Pons (tissue), 1 donor: ENCODE results near the gene CD70.
"Not testable (repeated sequence)": the region's sequence is repeated elsewhere in the genome, so short reads cannot be mapped to it uniquely, and the experiment has no call there.

Experiments used
- DNase-seq: peaks from one replicate; pipeline ENCODE4 v3.0.0-alpha.2; 2016; ENCODE audit warnings: low spot score

Gene CD70

DNA sequence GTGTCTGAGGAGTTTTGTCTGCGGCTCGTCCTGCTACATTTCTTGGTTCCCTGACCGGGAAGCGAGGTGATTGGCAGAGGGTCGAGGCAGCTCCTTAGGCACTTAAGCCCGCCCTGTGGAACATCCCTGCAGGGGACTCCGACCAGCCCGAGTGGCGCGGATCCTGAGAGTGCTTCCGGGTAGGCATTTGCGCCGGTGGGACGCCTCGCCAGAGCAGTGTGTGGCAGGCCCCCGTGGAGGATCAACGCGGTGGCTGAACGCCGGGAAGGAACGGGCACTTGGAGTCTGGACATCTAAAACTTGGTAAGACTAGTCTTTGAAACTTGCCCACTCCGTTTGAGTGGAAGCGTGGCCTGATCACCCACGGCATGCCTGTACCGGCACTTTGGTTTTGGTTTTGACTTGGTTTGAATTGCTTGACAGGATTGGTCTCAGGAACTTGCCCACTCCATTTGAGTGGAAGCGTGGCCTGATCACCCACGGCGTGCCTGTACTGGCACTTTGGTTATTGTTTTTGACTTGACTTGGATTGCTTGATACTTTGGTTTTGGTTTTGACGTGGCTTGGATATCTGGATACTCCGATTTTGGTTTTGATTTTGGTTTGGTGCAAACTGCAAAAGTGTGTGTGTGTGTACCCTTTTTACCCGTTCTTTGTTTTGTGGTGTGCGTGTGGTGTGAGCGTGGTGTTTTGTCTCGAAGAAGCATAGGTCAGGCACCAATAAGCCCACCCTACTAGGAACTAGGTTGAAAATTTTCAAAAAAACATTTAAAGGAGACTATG is 6.7 kb upstream of the CD70 start:
- DNase-seq: not testable (repeated sequence)

GRCh38 chr19:6596621-6597020 is 5.7 kb upstream of the CD70 start:
- DNase-seq: no peak

GRCh38 chr19:6593651-6594416 is 2.9 kb upstream of the CD70 start:
- DNase-seq: no peak

DNA sequence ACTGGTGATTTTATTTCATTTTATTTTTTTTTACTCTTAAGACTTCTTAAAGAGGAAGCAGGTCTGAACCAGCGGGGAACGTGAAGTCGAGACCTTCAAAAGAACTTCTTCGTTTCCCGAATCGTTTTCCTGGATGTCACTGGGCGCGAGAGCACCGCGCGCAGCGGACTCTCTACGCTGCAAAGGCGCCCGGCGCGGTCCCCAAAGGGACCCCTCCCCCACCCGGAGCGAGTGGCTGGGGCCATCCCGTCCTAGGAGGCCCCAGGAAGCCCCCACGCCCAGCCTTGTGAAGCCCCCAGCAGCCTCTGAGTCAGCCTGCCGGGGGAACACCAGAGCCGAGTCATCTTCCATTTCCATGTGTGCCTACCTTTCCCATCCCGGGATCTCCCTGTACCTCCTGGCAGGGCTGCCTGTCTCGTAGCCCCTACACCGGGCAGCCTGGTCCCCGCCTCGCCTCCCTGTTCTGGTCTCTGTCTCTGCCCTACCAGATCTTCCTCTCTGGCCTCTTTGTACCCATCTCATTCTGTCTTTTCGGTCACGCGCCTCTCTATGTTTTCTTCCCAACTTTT is 608 bp downstream of the CD70 start:
- no peak for DNase-seq

GRCh38 chr19:6589711-6590257 is 1.2 kb downstream of the CD70 start:
- no peak for DNase-seq

- no peak for DNase-seq
Observed at GRCh38 chr19:6588508-6589345, 2.2 kb downstream of the CD70 start.

DNA sequence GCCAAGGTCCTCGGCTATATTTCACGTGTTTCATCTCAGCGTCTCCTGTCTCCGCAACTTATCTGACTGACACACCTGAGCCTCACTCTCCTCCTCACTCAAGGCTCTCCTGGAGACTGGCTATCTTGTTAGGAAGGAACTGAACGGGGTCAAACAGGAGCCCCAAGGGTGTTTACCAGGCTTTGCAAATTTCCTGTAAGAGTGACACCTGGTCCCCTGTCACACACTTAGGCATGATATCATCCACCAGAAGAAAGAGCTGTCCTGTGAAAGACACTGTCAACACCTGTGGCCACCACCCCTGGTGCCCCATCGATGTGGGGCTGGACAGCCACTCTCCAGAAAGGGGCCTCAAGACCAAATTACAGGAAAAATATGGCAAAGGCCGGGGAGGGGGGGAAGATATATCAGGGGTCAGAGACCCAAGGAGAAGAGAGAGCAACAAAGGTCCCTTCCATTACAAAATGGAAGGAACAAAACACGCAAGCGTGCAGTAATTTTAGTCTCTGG is 2.9 kb downstream of the CD70 start:
- DNase-seq: no peak

- DNase-seq: no peak
Observed at GRCh38 chr19:6587093-6587820, 3.7 kb downstream of the CD70 start.

GRCh38 chr19:6586726-6587092 is 4.2 kb downstream of the CD70 start:
- no peak for DNase-seq

DNA sequence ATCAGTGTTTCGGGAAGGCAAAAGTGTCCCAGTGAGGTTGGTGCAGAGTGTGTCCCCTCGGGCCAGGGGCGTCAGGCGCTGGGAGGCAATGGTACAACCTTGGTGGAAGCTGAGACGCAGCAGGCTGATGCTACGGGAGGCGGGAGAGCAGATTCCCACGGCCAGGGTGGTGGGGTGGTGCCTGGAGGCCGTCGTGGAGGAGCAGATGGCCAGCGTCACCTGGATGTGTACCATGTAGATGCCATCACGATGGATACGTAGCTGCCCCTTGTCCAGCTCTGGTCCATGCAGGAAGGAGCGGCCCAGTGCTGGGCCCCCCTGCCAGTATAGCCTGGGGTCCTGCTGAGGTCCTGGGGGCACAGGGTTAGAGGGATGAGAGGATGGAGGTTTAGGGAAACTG is 4.9 kb downstream of the CD70 start:
- DNase-seq: no peak

DNA sequence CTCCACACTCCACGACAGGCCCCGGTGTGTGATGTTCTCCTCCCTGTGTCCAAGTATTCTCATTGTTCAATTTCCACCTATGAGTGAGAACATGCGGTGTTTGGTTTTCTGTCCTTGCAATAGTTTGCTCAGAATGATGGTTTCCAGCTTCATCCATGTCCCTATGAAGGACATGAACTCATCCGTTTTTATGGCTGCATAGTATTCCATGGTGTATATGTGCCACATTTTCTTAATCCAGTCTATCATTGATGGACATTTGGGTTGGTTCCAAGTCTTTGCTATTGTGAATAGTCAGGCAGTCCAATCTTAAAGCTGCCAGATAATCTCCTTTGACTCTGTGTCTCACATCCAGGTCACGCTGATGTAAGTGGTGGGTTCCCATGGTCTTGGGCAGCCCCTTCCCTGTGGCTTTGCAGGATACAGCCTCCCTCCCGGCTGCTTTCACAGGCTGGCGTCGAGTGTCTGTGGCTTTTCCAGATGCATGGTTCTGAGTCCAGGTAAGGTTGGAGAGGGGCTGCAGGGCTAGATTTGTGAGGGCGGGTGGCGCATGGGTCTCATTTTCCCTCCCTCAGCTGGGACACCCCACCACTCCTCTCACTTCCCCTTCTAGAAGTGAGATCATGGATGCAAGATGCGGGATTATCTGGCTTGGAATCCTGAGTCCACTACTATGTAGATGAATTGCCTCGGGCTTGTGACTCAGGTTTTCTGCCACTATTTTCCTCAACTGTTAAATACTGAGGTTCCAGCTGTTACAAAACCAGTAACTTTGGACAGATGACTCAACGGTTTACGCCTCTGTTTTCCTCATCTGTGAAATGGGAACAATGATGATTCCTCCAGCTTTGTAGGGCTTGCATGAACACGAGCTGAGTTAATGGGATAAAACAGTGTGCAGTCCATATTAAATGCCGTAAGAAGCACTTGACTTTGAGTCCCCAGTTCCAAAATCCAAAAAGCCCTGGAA is 8.2 kb downstream of the CD70 start:
- not testable (repeated sequence) for DNase-seq

- DNase-seq: no peak
Observed at GRCh38 chr19:6580313-6580712, 10.6 kb downstream of the CD70 start.

DNA sequence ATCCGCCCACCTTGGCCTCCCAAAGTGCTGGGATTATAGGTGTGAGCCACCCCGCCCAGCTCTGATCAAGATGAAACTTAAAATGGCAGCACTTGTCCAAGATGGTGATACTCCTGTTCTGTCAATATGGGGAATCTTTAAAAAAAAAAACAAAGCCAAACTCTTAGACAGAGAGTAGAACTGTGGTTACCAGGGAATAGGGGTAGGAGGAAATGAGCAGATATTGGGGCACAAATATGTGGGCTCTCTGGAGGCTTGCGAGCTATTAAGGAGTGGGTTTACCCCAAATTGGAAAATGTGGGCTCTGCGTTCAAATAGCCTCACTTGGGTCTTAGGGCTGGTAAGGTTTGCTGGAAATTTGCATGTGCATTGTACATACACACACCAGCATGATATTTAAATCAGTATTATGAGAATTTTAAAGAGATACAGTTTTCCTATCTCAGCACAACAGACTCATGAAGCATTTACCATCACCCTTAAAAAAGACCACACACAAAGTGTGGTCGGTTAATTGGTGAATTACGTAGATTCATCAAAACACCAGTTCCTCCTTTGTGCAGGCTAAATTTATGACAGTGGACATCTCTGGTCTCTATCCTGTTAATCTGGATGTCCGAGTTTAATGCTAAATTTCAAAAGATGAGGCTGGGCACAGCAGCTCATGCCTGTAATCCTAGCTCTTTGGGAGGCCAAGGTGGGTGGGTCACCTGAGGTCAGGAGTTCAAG is 11.3 kb downstream of the CD70 start:
- no peak for DNase-seq

DNA sequence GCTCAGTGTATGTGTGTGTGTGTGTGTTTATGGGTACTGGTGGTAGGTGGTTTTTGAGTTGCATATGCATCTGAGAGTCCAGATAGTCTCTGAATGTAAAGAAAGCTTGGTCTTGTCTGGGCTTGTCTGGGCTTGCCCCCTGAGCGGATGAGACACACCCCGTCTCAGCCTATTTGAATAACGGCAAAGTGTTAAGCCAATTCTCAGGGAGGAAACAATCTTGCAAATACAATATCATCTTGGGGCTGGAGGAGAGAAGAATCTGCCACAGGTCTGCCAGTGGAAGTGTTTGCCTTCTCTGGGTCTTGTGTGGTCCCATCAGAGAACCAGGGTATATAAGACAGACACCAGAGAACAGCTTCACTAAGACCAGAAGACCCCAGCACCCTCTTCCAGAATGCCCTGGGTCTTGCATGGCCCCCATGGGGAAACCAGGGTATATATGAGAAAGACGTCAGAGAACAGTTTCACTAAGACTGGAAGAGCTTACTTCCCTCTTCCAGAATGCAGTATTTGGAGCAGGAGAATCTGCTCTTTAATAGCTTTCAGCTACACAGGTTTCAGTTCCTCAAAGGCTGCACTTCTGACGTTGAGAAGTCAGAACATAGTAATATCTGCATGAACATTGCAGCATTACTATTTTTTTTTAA is 13.3 kb downstream of the CD70 start:
- peak; percentile 73 for DNase-seq

- no peak for DNase-seq
Observed at GRCh38 chr19:6576869-6577475, 14.0 kb downstream of the CD70 start.

GRCh38 chr19:6573350-6573749 is 17.6 kb downstream of the CD70 start:
- no peak for DNase-seq

GRCh38 chr19:6572217-6572616 is 18.7 kb downstream of the CD70 start:
- DNase-seq: peak; percentile 72

- no peak for DNase-seq
Observed at GRCh38 chr19:6571167-6571566, 19.8 kb downstream of the CD70 start.
